Measurements from ENCODE around the gene VILL. TPM values are rescaled to one million over a fixed set of nuclear protein-coding genes. Genes with fewer than 3 reads are reported as not detected.

VILL gene
- total RNA-seq, 4 donors from 2014 or later = 5.5 to 13.0 (median 9.5) TPM

DNA sequence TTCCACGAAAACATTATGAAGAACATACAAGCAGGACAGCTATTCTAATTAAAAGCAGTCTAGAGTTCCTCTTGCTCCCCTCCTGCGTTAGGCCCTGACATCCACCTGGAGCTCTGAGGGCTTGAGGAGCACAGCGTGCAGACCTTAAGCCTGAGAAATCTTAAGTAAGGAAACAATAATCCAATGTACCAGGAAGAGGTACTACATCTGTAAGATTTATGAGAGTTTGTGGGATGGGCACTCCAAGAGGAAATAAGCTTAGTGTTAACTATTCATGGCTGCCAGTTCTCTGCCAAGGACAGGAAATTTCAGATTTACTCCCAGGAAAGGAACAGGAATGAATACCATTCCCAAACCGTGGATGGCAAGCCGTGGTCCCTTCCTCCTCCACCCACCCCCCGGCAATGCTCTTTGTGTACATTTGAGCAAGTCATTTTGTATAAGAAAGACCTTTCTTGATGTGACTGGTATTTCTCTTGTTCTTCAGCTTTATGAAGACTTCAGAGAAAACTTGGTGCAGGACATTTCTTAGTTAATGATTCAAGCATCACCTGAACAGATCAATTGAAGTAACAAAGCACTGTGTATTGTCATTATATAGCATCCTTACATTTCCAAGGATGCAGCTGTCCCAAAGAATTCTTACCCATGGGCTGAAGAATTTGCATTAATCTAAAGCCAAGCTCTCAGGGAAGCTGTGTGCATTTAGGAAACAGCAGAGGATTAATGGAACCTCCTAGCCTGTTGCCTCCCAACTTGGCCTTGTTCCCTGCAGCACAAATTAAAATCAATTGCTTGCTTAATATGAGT, 28.8 kb upstream of the VILL start:
- H3K36me3 ChIP-seq = no peaks in the 10 kb centered on the region
- TF ChIP-seq POLR2A (IDR thresholded peaks at IDR 0.05) (no peak), CTCF (IDR thresholded peaks at IDR 0.05) (no peak)
- WGBS, 2 donors = 78 to 85% methylated on average over 6 of the region's 6 CpGs
- no peak for DNase-seq
- H3K4me3 ChIP-seq (replicated peaks in 1 of 3) = no peak overlapping the region
- no peak overlapping the region for H3K27ac ChIP-seq
- no peaks in the 10 kb centered on the region for H3K9me3 ChIP-seq
- H3K4me1 ChIP-seq = no peaks in the 10 kb centered on the region
- no peaks in the 10 kb centered on the region for H3K27me3 ChIP-seq
- intact Hi-C loops (cut with DNase I) = no loop called here

DNA sequence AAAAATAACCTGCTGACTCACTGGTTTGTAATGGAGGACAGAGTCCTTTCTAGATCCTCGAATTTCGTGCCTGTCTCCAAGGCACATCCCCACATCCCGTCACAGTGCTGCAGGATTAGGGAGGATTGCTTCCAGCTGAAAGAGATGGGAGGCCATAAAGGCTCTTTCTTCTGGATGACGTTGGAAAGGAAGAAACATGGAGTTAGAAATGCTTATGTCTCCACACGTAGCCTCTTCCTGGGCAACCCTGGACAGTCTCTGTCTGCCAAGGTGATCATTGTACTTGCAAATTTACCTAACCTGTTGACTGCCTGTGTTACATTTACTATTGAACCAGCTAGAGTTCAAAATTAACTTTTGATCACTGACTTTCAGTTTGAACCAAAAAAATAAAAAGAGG, 27.6 kb upstream of the VILL start:
- no peak overlapping the region for H3K27ac ChIP-seq
- no peaks in the 10 kb centered on the region for H3K9me3 ChIP-seq
- intact Hi-C loops (cut with DNase I) = no loop called here
- DNase-seq = no peak
- TF ChIP-seq POLR2A (IDR thresholded peaks at IDR 0.05) (no peak), CTCF (IDR thresholded peaks at IDR 0.05) (no peak)
- no peaks in the 10 kb centered on the region for H3K36me3 ChIP-seq
- no peaks in the 10 kb centered on the region for H3K4me1 ChIP-seq
- 80% methylated on average over 5 of the region's 5 CpGs for WGBS, 2 donors
- H3K4me3 ChIP-seq (replicated peaks in 1 of 3) = no peak overlapping the region
- H3K27me3 ChIP-seq = no peaks in the 10 kb centered on the region

GRCh38 chr3:37963635-37964034, 27.0 kb upstream of the VILL start:
- TF ChIP-seq CTCF (IDR thresholded peaks at IDR 0.05) = no peak
- TF ChIP-seq POLR2A (IDR thresholded peaks at IDR 0.05) = no peak
- no peak for DNase-seq
- H3K4me3 ChIP-seq (replicated peaks in 1 of 3) = no peak overlapping the region
- intact Hi-C loops (cut with DNase I) = no loop called here
- no peak overlapping the region for H3K27ac ChIP-seq
- H3K27me3 ChIP-seq = no peaks in the 10 kb centered on the region
- WGBS, 2 donors = 83 to 88% methylated on average over 3 of the region's 3 CpGs
- no peaks in the 10 kb centered on the region for H3K9me3 ChIP-seq
- H3K4me1 ChIP-seq = no peaks in the 10 kb centered on the region
- H3K36me3 ChIP-seq = no peaks in the 10 kb centered on the region

GRCh38 chr3:37964146-37964545, 26.4 kb upstream of the VILL start:
- Histone ChIP-seq H3K4me3 (replicated peaks in 1 of 3) (no peak overlapping the region), H3K4me1 (peaks cover 0 to 2% of the 10 kb centered on the region in 2 donors), H3K27me3 (no peaks in the 10 kb centered on the region), H3K27ac (no peak overlapping the region), H3K9me3 (no peaks in the 10 kb centered on the region), H3K36me3 (no peaks in the 10 kb centered on the region)
- no peak for DNase-seq
- intact Hi-C loops (cut with DNase I) = no loop called here
- 95 to 99% methylated on average over 3 of the region's 3 CpGs for WGBS, 2 donors
- no peak for TF ChIP-seq POLR2A (IDR thresholded peaks at IDR 0.05)
- TF ChIP-seq CTCF (IDR thresholded peaks at IDR 0.05) = no peak

GRCh38 chr3:37964716-37965115, 25.9 kb upstream of the VILL start:
- Histone ChIP-seq H3K4me1 (peaks cover 0 to 7% of the 10 kb centered on the region in 2 donors), H3K9me3 (no peaks in the 10 kb centered on the region), H3K27ac (no peak overlapping the region), H3K4me3 (replicated peaks in 1 of 3) (no peak overlapping the region), H3K36me3 (no peaks in the 10 kb centered on the region), H3K27me3 (no peaks in the 10 kb centered on the region)
- WGBS, 2 donors = 77 to 85% methylated on average over 1 of the region's 1 CpG
- TF ChIP-seq POLR2A (IDR thresholded peaks at IDR 0.05) (no peak), CTCF (IDR thresholded peaks at IDR 0.05) (no peak)
- no peak for DNase-seq
- intact Hi-C loops (cut with DNase I) = no loop called here
